RPMI8226 (cell line): ENCODE data around the gene EXOC4.
"Not testable (repeated sequence)": the region's sequence is repeated elsewhere in the genome, so short reads cannot be mapped to it uniquely, and the experiment has no call there.

ENCODE experiments used
- DNase-seq: peaks from one replicate; pipeline ENCODE4 v3.0.0-alpha.2; 2015

Gene EXOC4

DNA sequence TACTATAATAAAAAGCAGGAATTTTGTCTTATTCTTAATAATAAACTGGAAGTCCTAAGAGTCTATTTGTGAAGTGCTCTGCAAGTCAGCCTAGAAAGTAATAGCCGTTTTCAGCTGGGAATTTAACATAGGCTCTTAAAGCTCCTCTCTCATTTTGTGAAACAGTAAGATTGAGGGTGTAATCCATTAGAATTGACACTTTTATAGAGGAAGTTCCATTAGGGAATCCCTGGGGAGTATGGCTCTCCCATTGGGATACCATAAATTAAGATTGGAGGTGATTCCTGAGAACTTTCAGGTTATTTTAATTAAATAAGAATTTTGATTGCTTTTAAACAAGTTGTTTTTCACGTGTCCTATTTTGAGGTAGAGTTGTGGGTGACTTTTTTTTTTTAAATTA, 68.0 kb downstream of the EXOC4 start:
- DNase-seq: no peak

DNA sequence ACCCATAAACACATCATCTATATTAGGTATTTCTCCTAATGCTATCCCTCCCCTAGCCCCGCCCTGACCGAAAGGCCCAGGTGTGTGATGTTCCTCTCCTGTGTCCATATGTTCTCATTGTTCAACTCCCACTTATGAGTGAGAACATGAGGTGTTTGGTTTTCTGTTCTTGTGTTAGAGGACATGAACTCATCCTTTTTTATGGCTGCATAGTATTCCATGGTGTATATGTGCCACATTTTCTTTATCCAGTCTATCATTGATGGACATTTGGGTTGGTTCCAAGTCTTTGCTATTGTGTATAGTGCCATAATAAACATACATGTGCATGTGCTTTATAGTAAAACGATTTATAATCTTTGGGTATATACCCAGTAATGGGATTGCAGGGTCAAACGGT, 68.5 kb downstream of the EXOC4 start:
- not testable (repeated sequence) for DNase-seq

DNA sequence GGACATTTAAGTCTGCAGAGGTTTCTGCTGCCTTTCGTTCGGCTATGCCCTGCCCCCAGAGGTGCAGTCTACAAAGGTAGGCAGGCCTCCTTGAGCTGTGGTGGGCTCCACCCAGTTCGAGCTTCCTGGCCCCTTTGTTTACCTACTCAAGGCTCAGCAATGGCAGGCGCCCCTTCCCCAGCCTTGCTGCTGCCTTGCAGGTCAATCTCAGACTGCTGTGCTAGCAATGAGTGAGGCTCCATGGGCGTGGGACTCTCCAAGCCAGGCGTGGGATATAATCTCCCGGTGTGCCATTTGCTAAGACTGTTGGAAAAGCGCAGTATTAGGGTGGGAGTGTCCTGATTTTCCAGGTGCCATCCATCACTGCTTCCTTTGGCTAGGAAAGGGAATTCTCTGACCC, 73.9 kb downstream of the EXOC4 start:
- DNase-seq: not testable (repeated sequence)

DNA sequence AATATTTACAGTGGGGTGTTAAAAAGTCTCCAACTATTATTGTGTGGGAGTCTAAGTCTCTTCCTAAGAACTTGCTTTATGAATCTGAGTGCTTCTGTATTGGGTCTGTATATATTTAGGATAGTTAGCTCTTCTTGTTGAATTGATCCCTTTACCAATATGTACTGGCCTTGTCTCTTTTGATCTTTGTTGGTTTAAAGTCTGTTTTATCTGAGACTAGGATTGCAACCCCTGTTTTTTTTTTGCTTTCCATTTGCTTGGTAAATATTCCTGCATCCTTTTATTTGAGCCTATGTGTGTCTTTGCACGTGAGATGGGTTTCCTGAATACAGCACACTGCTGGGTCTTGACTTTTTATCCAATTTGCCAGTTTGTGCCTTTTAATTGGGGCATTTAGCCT, 75.1 kb downstream of the EXOC4 start:
- DNase-seq: not testable (repeated sequence)

DNA sequence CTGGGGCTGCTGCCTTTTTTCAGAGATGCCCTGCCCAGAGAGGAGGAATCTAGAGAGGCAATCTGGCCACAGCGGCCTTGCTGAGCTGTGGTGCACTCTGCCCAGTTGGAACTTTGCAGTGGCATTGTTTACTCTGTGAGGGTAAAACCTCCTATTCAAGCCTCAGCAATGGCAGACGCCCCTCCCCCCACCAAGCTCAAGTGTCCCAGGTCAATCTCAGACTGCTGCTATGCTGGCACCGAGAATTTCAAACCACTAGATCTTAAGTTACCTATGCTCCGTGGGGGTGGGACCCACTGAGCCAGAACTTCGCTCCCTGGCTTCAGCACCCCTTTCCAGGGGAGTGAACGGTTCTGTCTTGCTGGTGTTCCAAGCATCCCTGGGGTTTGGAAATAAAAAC, 77.2 kb downstream of the EXOC4 start:
- DNase-seq: no peak

DNA sequence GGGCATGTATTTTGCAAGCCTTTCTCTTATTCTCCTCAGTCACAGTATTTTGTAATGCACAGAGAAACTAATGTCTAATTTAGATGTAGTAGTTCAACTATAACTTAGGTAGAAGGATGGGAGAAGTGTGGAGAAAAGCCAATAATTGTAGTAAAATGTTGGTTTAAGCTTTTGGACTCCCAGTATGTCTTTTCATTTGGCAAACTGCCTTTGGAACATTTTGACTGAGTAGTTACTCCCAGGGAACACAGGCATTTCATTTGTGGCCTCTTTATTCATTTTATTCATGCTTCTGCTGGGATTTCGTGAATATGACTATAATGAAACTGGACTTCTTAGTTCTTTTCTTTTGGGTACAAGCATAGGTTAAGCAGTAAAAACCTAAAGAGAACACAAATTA, 79.0 kb downstream of the EXOC4 start:
- no peak for DNase-seq

DNA sequence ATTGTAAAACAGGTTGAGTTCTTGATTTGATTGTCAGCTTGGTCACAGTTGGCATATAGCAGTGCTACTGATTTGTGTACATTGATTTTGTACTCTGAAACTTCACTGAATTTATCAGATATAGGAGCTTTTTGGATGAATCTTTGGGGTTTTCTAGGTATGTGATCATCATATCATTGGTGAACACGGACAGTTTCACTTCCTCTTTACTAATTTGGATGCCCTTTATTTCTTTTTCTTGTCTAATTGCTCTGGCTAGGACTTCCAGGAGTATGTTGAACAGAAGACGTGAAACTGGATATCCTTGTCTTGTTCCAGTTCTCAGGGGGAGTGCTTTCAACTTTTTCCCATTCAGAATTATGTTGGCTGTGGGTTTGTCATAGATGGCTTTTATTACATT, 86.9 kb downstream of the EXOC4 start:
- peak; percentile 10 for DNase-seq

DNA sequence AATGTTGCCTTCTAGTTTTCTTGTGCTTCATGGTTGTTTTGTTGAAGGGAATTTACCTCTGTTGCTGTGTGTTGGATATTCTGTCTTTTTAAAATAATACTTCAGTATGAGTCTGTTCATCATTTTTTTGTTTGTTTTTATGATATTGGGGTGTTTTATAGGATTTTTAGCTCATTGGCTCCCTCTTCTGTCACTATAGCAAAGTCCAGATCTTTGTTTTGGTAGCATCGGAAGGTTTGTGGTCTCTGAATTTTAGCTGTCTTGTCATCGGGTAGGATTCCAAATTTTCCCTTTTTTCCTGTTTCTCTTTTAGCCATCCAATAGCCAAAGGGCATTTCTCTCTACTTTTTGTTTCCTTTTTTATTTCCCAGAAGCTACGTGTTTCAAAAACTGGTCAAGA, 91.4 kb downstream of the EXOC4 start:
- peak; percentile 5 for DNase-seq

DNA sequence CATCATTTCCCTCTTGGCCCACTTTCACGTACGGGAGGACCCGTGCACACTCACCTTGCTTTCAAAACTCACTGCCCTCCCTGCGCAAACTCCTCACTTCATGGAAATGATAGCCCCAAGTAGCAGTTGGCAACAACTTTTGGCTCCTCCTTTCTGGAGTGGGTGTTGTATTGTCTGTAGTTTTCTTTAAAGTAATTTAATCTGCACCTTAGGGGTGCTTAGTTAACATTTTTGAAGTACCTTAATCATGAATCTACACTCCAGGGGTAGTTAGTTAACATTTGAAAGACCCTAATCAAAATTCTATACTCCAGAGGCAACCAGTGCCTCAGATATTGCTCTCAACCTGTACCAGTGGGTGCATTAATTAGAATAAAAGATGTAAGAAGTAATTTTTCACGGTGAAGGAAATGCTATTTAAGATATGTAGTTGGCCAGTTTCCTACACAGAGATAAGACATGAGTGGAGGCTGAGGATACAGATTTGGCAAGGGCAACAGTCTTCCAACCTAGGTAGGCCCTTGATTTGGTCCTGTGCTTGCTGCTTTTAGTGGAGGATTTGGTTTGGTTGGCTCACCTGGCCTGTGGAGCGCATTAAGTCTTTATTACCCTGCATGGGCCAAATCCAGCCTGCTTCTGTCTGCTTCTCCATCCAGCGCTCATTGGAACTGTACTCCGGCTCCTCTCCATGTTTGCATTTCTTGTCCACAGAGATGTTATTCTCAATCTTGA, 93.0 kb downstream of the EXOC4 start:
- DNase-seq: no peak

DNA sequence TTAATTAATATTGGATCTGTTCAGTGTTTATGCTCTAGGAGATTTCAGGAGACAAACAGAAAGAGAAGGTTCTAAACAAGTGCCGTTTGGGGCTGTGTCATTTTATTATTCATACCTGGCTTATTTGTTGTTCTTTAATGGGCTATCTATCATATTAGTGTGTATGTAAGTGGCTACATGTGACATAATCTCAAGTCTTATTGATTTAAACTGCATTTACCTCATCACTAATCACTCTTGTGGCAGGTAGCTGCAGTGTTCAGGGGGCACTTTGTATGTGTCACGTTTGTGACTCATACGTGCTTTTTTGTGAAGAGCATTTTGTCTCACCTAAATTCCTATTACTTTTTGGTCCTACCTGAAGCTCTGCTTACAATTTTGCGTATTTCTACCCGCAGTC, 95.4 kb downstream of the EXOC4 start:
- no peak for DNase-seq

DNA sequence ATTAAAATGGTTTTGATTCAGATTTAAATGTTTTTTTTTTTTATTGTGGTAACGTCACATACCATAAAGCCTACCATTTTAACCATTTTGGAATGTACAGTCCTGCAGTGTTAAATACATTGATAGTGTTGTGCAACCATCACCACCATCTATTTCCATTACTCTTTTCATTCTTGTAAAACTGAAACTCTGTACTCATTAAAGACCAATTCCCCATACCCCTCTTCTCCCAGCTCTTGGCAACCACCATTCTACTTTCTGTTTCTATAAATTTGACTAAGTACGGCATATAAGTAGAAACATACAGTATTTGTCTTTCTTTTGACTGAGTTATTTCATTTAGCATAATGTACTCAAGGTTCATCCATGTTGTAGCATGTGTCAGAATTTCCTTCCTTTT, 96.2 kb downstream of the EXOC4 start:
- DNase-seq: no peak

DNA sequence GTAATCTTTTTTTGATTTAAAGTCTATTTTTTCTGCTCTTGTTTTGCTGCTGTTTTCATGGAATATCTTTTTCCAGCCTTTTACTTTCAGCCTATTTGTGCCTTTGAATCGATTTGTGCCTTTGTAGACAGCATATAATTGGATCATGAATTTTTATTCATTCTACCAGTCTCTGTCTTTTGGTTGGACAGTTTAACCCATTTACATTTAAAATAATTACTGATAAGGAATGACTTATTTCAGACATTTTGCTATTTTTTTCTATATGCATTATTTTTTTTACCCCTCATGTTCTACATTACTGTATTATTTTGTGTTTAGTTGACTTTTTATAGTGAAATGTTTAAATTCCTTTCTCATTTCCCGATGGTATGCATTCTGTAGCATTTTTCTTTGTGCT, 99.6 kb downstream of the EXOC4 start:
- no peak for DNase-seq

DNA sequence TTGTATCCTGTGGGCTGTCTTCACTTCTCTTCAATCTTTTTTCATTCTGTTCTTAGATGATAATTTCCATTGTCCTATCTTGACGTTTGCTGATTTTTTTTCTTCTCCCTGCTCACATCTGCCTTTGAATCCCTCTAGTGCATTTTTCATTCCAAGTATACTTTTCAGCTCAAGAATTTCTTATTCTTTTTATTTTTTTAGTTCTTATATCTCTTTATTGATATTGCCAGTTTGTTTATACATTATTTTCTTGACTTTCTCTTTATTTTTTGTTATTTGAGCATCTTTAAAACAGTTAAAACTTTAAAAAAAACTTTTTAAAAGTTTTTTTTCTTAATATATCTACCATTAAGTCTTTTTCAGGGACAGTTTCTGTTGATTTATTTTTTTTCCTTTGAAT, 100.9 kb downstream of the EXOC4 start:
- DNase-seq: no peak

DNA sequence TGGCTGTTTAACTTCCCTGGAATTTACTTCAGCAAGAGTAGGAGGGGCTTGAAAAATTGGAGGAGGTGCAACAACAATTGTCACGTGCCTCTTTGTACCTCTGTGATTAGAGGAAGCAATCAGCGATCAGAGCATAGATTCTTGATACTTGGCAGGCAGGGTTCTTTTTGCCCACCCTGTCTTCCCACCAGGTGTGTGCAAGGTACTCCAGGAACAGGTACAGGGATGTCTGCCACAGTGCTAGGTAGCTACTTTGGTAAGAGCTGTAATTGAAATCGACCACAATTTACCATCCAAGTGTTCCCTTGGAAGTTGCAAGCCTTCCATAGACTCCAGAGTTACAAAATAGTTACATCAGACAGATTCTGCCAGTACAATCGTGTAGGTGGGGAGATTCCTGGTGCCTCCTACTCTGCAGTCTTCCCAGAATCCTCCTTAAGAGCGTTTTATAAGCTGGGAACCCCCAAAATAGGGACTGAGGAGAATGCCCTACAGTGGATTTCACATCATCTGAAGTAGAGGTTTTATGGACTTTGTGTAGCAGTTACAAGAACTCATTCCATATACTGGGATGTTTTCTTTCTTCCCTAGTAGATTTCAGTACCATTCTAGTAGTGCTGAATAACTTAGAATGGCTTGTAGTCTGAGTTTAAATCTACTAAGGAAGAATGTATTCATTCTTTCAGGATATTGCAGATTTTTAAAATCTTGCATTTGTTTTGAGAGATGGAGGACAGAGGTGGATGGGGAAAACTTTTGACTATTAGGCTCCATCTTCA, 101.9 kb downstream of the EXOC4 start:
- DNase-seq: no peak

DNA sequence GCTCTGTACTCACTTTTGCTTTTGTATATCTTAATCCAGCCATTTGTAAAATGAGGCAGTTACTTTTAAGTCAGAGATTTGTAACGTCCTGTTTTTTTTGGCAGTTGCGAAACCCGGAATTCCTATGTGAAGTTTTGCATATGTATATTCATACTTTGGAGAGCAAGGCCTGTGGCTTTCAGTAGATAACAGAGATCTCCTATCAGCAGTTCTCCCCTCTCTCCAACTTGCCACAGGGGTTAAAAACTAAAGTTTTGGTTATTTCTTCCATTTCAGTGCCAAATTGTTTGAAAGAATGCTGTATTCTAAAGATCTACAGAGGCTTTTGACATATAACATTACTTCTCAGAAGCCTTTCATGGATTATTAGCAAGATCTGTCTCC, 102.4 kb downstream of the EXOC4 start:
- no peak for DNase-seq

DNA sequence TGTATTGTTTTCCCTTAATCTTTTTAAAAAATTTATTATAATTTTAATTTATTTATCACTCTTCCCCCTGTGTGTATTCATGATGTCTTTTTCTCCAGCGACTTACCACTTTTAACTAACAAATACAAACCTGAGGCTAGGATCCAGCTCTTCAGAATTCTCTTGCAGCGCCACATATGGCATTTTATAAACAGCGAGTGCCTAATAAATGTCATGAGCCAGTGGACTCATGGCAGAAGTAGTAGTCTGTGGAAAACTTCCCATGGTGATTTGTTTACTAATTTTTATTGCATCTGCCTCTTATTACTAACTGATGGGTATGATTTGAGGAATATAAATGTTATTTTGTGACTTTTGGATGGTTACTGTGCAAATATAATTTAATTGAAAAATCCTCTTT, 102.9 kb downstream of the EXOC4 start:
- DNase-seq: no peak

DNA sequence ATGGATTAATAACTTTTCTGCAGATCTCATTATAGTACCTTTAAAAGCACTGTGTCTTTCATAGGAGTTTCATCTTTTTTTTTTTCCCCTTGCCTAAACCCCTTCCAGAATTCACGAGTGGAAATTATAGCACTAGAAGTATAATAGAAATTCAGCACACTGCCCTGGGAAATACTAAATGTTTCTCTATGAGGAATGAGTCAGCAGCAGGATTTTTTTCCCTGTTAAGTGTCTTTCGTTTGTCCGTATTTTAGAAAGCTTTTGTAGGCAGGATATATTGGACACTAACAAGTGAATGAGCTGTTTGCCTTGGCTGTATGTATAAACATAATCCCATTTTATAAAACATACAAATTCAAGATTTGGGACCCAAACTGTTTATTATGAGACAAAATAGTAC, 105.8 kb downstream of the EXOC4 start:
- no peak for DNase-seq

DNA sequence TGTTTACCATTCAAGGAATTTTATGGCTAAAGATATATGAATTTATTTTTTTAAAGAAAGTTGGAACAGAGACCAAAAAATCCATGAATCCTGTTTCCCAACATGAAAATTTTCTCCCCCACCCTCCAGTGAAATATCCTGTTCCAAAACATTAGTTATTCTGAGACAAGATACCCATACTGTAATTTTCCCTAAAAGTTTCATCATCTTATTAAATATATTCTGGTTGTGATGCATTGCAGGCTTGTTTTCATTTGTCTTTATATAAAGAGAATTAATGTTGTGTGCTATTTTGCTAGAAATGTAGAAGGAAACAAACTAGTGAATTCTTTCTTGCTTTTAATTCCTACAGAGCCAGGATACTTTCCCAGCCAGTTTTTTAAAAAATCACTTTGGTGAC, 106.6 kb downstream of the EXOC4 start:
- no peak for DNase-seq

DNA sequence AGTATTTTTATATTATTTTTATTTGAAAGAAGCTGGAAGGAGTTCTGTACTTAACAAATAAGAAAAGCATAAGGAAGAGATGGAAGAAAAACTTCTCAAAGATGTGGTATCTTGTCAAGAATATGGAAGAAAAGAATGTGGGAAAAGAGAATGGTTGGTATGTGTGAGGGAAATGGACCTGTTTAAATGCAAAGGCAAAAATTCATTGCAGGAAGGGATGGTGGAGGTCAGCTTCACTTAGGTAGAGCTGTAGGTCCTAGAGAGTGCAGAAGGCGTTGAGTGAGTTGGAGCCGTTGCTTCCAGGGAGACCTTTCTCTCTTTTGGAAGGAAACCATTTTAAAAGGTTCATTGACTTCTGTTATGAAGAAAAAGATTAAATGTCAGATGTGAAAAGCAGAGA, 107.3 kb downstream of the EXOC4 start:
- DNase-seq: no peak

DNA sequence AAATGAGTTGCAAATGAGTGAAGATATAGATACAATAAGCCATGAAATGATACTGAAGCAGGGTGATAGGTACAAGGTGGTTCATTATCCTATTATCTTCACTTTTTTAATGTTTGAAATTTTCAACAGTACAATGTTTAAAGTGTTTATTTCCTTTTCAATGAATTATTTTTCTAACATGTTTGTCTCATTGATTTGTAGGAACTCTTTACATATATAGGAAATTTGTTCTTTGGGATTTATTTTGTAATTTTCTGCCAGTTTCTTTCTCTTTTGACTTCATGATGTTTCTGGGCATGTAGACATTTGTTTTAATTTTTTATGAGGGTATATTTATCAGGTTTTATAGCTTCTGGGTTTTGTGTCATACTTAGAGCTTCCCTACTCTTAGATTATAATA, 108.9 kb downstream of the EXOC4 start:
- no peak for DNase-seq

DNA sequence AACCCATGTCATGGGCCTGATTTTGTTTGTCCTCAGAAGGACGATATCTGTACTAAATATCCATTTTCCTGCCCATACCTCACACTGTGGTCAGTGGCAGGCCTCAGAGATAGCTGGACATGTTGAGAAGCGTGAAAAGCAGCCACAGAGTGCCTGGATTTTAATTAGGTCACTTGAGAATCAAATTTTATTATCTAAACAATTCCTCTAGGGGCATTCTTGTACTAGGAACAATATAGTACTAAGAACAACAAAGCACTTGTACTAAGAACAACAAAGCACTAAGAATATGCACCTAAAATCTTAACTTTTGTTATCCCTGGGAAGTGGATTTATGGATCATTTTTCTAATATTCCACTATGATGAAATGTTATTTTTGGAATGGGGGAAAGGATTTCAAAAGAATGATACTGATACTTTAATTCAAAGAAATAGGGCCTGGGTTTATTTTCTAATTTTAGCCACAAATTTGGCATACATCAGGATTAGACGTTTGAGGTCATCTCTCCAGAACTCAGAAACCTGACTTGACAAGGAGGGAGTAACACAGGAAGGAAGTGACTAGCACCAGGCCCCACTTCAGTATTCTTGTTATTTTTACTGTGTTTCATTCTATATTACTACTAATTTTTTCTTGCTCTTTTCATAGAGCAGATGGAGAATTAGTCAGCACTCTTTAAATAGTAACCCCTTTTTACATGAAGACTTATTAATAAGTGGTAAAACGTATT, 112.2 kb downstream of the EXOC4 start:
- DNase-seq: no peak

DNA sequence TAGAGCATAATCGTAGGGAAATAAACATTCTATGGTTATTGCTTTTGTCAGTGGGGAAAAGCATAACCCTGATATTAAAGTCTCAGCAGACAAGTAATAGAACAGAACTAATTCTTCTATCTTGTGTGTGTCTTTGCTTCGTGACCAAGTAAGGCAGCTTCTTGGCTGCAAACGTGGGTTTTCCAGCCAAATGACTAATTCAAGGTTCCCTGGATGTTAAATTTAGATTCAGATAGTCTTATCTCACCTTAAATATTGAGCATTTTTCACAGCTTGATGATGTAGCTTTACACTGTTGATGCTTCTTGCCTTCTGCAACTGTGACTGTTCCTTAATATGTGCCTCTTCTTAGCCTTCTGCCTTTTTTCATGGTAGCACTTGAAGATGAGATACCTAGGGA, 113.0 kb downstream of the EXOC4 start:
- no peak for DNase-seq

DNA sequence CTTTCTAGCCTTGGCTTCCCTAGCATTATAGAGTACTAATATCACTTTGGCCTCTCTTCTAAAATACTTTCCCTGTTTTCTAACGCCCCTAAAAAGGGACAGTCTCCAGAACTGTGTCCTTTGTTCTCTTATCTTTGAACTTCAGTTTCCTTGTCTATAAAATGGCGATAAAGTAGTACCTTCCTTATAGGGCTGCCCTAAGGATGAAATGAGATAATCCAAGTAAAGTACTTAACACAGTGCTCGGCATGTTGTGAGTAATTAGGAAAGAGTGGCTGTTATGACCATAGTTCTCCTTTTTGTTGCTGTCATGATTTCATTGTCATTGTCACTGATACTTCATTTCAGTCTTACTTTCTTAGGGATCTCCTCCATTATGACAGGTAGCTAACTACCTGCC, 114.7 kb downstream of the EXOC4 start:
- no peak for DNase-seq

DNA sequence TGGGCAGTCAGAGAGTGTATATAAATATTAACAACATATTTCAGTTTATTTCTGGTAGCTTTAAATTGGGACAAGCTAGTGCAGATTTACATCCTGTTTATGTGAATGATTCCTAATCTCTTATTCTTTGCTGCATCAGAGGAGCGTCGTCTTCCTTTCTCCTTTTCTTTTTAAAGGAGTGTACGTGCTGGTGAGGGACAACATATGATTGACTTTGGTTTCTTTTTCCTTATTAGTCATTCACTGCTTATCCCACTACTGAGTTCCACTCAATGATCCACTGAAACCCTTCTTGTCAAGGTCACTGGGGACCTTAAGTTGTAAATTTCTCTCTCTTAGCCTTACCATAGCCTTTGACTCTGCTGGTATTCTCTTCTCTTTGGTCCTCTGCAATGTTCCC, 116.3 kb downstream of the EXOC4 start:
- DNase-seq: no peak
